MM.1S (cell line): Measurements from ENCODE around the gene FBXW11.

ENCODE experiments used
- DNase-seq: peaks from one replicate; pipeline ENCODE4 v3.0.0-alpha.2; 2015
- H2AFZ ChIP-seq: fragments of 300-600 bp; sonication (generic); 2 replicates; pipeline ENCODE4 v1.6.0; 2016; ENCODE audit warnings: antibody characterized with exemption, low read length
- H3F3A ChIP-seq: fragments of 300-600 bp; sonication (generic); 2 replicates; pipeline ENCODE4 v1.6.1; 2016; ENCODE audit warnings: mild to moderate bottlenecking, antibody characterized with exemption, low read length, moderate library complexity, mixed read lengths; ENCODE audit not compliant: insufficient read depth
- H3K27ac ChIP-seq: fragments of 300-600 bp; sonication (generic); 2 replicates; pipeline ENCODE4 v1.5.1; 2016; ENCODE audit warnings: mild to moderate bottlenecking, low read length
- H3K27me3 ChIP-seq: fragments of 300-600 bp; sonication (generic); replicated peaks from 2 replicates; pipeline ENCODE4 v1.6.0; 2016; ENCODE audit warnings: low read length; ENCODE audit not compliant: insufficient read depth
- H3K36me3 ChIP-seq: fragments of 300-600 bp; sonication (generic); replicated peaks from 2 replicates; pipeline ENCODE4 v1.6.1; 2016; ENCODE audit warnings: mild to moderate bottlenecking, low read length, mixed read lengths; ENCODE audit not compliant: insufficient read depth
- H3K4me1 ChIP-seq: fragments of 300-600 bp; sonication (generic); 2 replicates; pipeline ENCODE4 v1.6.1; 2016; ENCODE audit warnings: low read length, mixed read lengths
- H3K4me2 ChIP-seq: fragments of 300-600 bp; sonication (generic); 2 replicates; pipeline ENCODE4 v1.6.0; 2016; ENCODE audit warnings: low read depth, low read length
- H3K4me3 ChIP-seq: fragments of 300-600 bp; sonication (generic); 2 replicates; pipeline ENCODE4 v1.5.1; 2016; ENCODE audit warnings: low read length, mixed read lengths
- H3K79me2 ChIP-seq: fragments of 300-600 bp; sonication (generic); 2 replicates; pipeline ENCODE4 v1.6.1; 2016; ENCODE audit warnings: mixed run types, low read length, mixed read lengths
- H3K9ac ChIP-seq: fragments of 300-600 bp; sonication (generic); 2 replicates; pipeline ENCODE4 v1.6.1; 2016; ENCODE audit warnings: low read length, mixed read lengths
- H3K9me2 ChIP-seq: fragments of 300-600 bp; sonication (generic); replicated peaks from 2 replicates; pipeline ENCODE4 v1.6.1; 2016; ENCODE audit warnings: mild to moderate bottlenecking, low read length, mixed read lengths; ENCODE audit not compliant: insufficient read depth
- H3K9me3 ChIP-seq: fragments of 300-600 bp; sonication (generic); replicated peaks from 2 replicates; pipeline ENCODE4 v1.6.1; 2016; ENCODE audit warnings: mild to moderate bottlenecking, low read length, mixed read lengths; ENCODE audit not compliant: insufficient read depth
- H4K20me1 ChIP-seq: fragments of 300-600 bp; sonication (generic); 2 replicates; pipeline ENCODE4 v1.6.1; 2016; ENCODE audit warnings: mild to moderate bottlenecking, low read length, moderate library complexity, mixed read lengths; ENCODE audit not compliant: insufficient read depth
- CTCF ChIP-seq: fragments of 300-600 bp; sonication (generic); IDR thresholded peaks from 2 replicates; pipeline ENCODE4 v1.5.1; 2016; ENCODE audit warnings: antibody characterized with exemption, low read length, mixed read lengths
- EZH2 ChIP-seq: fragments of 300-600 bp; sonication (generic); optimal IDR thresholded peaks from 2 replicates; pipeline ENCODE3; 2017; ENCODE audit warnings: low read depth, mild to moderate bottlenecking, antibody characterized with exemption, low read length, mixed read lengths
- EZH2phosphoT487 ChIP-seq: fragments of 300-600 bp; sonication (generic); IDR thresholded peaks from 2 replicates; pipeline ENCODE4 v1.6.1; 2018; ENCODE audit warnings: antibody characterized with exemption, low read length

FBXW11 gene

GRCh38 chr5:171952021-171952420 is 54.4 kb downstream of the FBXW11 start:
- DNase-seq, result no peak

GRCh38 chr5:171951218-171951617 is 55.2 kb downstream of the FBXW11 start:
- TF ChIP-seq EZH2, result no peak
- no peak for TF ChIP-seq EZH2phosphoT487
- TF ChIP-seq CTCF, result no peak
- Histone ChIP-seq H3K9me3 (no peaks in the 10 kb centered on the region), H3K4me3 (no peak overlapping the region), H3K36me3 (no peaks in the 10 kb centered on the region), H4K20me1 (peaks cover 9% of the 10 kb centered on the region; the same call in 1 of the 2 replicates), H2AFZ (no peak overlapping the region), H3F3A (no peaks in the 10 kb centered on the region), H3K4me1 (no peaks in the 10 kb centered on the region), H3K9ac (no peak overlapping the region), H3K9me2 (no peaks in the 10 kb centered on the region), H3K27me3 (no peaks in the 10 kb centered on the region), H3K4me2 (no peak overlapping the region), H3K79me2 (peaks cover 84% of the 10 kb centered on the region), H3K27ac (no peak overlapping the region)
- DNase-seq, result no peak

More at GRCh38 chr5:171952021-171952420, 54.4 kb downstream of the FBXW11 start:
- H3K27ac ChIP-seq, result no peak overlapping the region
- no peaks in the 10 kb centered on the region for H3K4me1 ChIP-seq
- H4K20me1 ChIP-seq, result 0 out of 2 replicates have a peak, but pooled peaks cover 15% of the 10 kb centered on the region
- H3K9me3 ChIP-seq, result no peaks in the 10 kb centered on the region
- no peaks in the 10 kb centered on the region for H3F3A ChIP-seq
- TF ChIP-seq EZH2phosphoT487 (no peak), EZH2 (no peak), CTCF (no peak)
- no peaks in the 10 kb centered on the region for H3K9me2 ChIP-seq
- H3K9ac ChIP-seq, result no peak overlapping the region
- no peaks in the 10 kb centered on the region for H3K27me3 ChIP-seq
- no peak overlapping the region for H3K4me2 ChIP-seq
- H3K79me2 ChIP-seq, result peaks cover 85% of the 10 kb centered on the region
- no peaks in the 10 kb centered on the region for H3K36me3 ChIP-seq
- no peak overlapping the region for H3K4me3 ChIP-seq
- no peak overlapping the region for H2AFZ ChIP-seq

- H3K36me3 ChIP-seq, result no peaks in the 10 kb centered on the region
- H3K9ac ChIP-seq, result no peak overlapping the region
- no peaks in the 10 kb centered on the region for H3K9me2 ChIP-seq
- H2AFZ ChIP-seq, result no peak overlapping the region
- no peaks in the 10 kb centered on the region for H3K9me3 ChIP-seq
- H3K4me1 ChIP-seq, result no peaks in the 10 kb centered on the region
- no peaks in the 10 kb centered on the region for H3K27me3 ChIP-seq
- no peak overlapping the region for H3K4me2 ChIP-seq
- peaks cover 65% of the 10 kb centered on the region for H3K79me2 ChIP-seq
- no peak overlapping the region for H3K27ac ChIP-seq
- H3F3A ChIP-seq, result no peaks in the 10 kb centered on the region
- TF ChIP-seq CTCF, result no peak
- no peak for TF ChIP-seq EZH2phosphoT487
- no peak for TF ChIP-seq EZH2
- H4K20me1 ChIP-seq, result no peaks in the 10 kb centered on the region; the same call in 1 of the 2 replicates
- no peak for DNase-seq
- no peak overlapping the region for H3K4me3 ChIP-seq
These were observed 60.2 kb downstream of the FBXW11 start for GRCh38 chr5:171946000-171946781.
